Renal cortex interstitium (tissue), 11 donors: ENCODE data around the gene SHISA5. TPM values are rescaled to one million over a fixed set of nuclear protein-coding genes. Genes with fewer than 3 reads are reported as not detected.

Source experiments
- DNase-seq, 11 donors: peaks; one replicate each; pipeline ENCODE4 v3.0.0-alpha.2; 2013; ENCODE audit warnings: low read depth in 9 of 11, low spot score in 4 of 11; ENCODE audit errors: extremely low read depth in 1 of 11
- polyA plus RNA-seq, 3 donors: library from polyadenylated mRNA; unstranded; fragments of 120-200 nt; gene quantifications; one replicate each; pipeline ENCODE4 v1.2.1, GENCODE V29; 2013; ENCODE audit not compliant: insufficient read length in 3 of 3

Gene SHISA5
- polyA plus RNA-seq, 3 donors, result 93.2 to 120 (median 101) TPM

GRCh38 chr3:48445277-48445882, 58.6 kb downstream of the SHISA5 start:
- DNase-seq, result no peak

GRCh38 chr3:48441940-48442339, 62.0 kb downstream of the SHISA5 start:
- DNase-seq, result no peak

- DNase-seq, result no peak
Measured at GRCh38 chr3:48440590-48440958, 63.4 kb downstream of the SHISA5 start.

- DNase-seq, result peak; percentile 89 to 97 (median 94)
Measured at GRCh38 chr3:48439820-48440589, 64.0 kb downstream of the SHISA5 start, which contains the start of the genes CCDC51 and TMA7. TSS of gene CCDC51 (minus strand) at chr3:48440119. CDS start at chr3:48435128, 4,991 bp downstream. TSS of gene TMA7 (plus strand) at chr3:48440257. CDS start at chr3:48440297, 40 bp downstream.

GRCh38 chr3:48437812-48438211, 66.2 kb downstream of the SHISA5 start:
- no peak for DNase-seq

GRCh38 chr3:48436855-48437254, 67.1 kb downstream of the SHISA5 start:
- no peak for DNase-seq

- DNase-seq, result no peak
Measured at GRCh38 chr3:48436477-48436787, 67.5 kb downstream of the SHISA5 start.

GRCh38 chr3:48435774-48436476, 68.0 kb downstream of the SHISA5 start:
- peak in 10 of 11 donors; percentile 61 to 86 (median 81) for DNase-seq

GRCh38 chr3:48435223-48435595, 68.8 kb downstream of the SHISA5 start:
- DNase-seq, result no peak

GRCh38 chr3:48434591-48435222, 69.3 kb downstream of the SHISA5 start:
- DNase-seq, result no peak

- peak in 2 of 11 donors; percentile 24 to 72 for DNase-seq
Measured at GRCh38 chr3:48433472-48434118, 70.4 kb downstream of the SHISA5 start.

- no peak for DNase-seq
Measured at GRCh38 chr3:48432411-48433371, 71.3 kb downstream of the SHISA5 start.

GRCh38 chr3:48431224-48432029, 72.5 kb downstream of the SHISA5 start:
- DNase-seq, result no peak

- no peak for DNase-seq
Measured at GRCh38 chr3:48430708-48431101, 73.3 kb downstream of the SHISA5 start.

GRCh38 chr3:48429960-48430707, 73.8 kb downstream of the SHISA5 start, which contains the start of gene PLXNB1:
TSS of gene PLXNB1 (minus strand) at chr3:48430086. CDS start at chr3:48424611, 5,475 bp downstream.
- peak in 8 of 11 donors; percentile 69 to 93 (median 86) for DNase-seq

GRCh38 chr3:48429317-48429959, 74.5 kb downstream of the SHISA5 start:
- DNase-seq, result peak in 4 of 11 donors; percentile 22 to 54 (median 41)
